ENCODE measurements around the gene BTG1. TPM values are rescaled to one million over a fixed set of nuclear protein-coding genes. Genes with fewer than 3 reads are reported as not detected.
A peak's percentile ranks its signal among the peaks of the same experiment; 100 is the strongest.
"Not testable (repeated sequence)": the region's sequence is repeated elsewhere in the genome, so short reads cannot be mapped to it uniquely, and the experiment has no call there.

Gene BTG1
- total RNA-seq, 2 experiments from 2014 or later, result 91.7 to 132 TPM

DNA sequence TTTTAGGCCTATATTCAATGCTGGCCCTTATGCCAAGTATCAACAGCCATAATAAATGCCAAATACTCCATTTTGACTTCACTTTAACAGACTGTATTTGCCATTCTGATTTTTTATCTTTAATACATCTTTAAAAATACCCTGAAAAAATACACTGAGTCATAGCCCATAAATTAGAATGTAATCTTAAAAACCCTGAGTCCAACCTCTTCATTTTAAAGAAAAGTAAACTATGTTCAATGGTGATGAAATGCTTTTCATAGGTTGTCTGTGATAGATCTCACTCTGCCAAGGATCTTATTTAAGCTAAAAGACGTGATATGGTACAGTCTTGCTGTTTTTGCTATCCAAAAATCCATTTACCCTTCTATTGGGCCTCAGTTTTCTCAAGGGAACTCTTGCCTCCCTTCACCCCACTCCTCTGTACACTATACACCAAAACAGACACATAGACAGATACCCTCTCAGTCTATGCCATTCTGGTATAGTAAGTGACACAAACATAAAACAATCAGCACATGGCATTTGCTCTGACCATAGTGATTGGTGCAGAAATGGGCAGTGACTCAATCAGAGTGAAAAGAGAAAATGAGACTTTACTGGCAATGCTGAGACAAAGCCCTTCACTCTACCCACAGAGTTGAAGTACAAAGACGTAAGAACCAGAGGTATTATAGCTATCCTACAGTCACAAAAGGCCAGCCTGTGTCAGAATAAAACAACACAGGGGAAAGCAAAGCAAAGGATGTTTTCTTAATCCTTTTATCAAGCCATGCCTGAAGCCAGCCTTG lies 49.1 kb downstream of the BTG1 start:
- Mint-ChIP-seq H3K27ac (no peak overlapping the region), H3K36me3 (peaks cover 11% of the 10 kb centered on the region), H3K9me3 (ENCODE audit: low read depth) (peaks cover 11% of the 10 kb centered on the region), H3K4me1 (peaks cover 21% of the 10 kb centered on the region), H3K4me3 (no peak overlapping the region), H3K27me3 (no peaks in the 10 kb centered on the region)
- CTCF ChIA-PET, result no interaction called here
- DNase-seq (no peak), ATAC-seq (no peak)

DNA sequence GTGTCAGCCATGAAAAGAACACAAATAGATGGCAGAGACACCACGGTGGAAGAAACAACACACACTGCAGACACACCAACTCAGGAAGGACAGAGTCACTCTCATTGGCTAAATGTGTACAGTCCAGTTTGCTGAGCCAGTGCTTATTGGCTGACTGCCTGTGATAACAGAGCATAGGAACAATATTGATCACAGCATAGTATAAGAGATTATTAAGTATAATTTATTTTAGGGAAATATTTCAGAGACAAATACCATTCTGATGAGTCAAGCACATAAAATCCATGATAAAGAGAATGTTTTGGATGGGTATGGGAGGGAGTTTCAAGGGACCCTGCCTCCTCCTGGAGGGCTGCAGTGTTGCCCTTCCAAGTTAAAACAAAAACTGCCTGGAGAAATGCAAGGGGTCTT lies 50.9 kb downstream of the BTG1 start:
- no peak for DNase-seq
- H3K4me1 Mint-ChIP-seq, result peaks cover 19% of the 10 kb centered on the region
- H3K27ac Mint-ChIP-seq, result peak overlapping the region; percentile 32
- peaks cover 6% of the 10 kb centered on the region for H3K9me3 Mint-ChIP-seq (ENCODE audit: low read depth)
- H3K36me3 Mint-ChIP-seq, result peaks cover 10% of the 10 kb centered on the region
- peak; percentile 45 for ATAC-seq
- H3K27me3 Mint-ChIP-seq, result no peaks in the 10 kb centered on the region
- CTCF ChIA-PET, result interaction anchor here (1.3 kb wide), 1 partner anchor 64 kb away, joined by 4 read pairs; no protein-coding TSS in a partner anchor
- no peak overlapping the region for H3K4me3 Mint-ChIP-seq

DNA sequence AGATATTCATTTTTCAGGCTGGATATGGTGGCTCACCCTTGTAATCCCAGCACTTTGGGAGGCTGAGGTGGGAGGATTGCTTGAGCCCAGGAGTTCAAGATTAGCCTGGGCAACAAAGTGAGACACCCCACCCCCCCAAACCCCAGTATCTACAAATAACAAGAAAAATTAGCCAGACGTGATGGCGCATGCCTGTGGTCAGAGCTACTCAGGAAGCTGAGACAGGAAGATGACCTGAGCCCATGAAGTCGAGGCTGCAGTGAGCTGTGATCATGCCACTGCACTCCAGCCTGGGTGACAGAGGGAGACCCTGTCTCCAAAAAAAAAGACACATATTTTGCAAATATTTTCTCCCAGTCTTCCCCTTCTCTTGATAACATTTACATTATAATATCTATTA lies 51.3 kb downstream of the BTG1 start:
- peak; percentile 59 for DNase-seq
- ATAC-seq, result peak; percentile 74
- Mint-ChIP-seq H3K27ac (peak overlapping the region; percentile 32), H3K4me1 (peaks cover 19% of the 10 kb centered on the region)
- H3K9me3 Mint-ChIP-seq (ENCODE audit: low read depth); H3K36me3 Mint-ChIP-seq; H3K4me3 Mint-ChIP-seq; H3K27me3 Mint-ChIP-seq: not testable (repeated sequence)
- CTCF ChIA-PET, result interaction anchor here (1.2 kb wide), 1 partner anchor 51 kb away, joined by 3 read pairs; the partner anchor contains the start of gene BTG1

All from activated CD8-positive, alpha-beta memory T cell treated with anti-CD3 and anti-CD28 coated beads, Interleukin-2, amount 10 ng/mL, durations not matched to agents 7 days and 5 days (primary cell).